ENCODE data around the gene OTUD5. TPM values are rescaled to one million over a fixed set of nuclear protein-coding genes. Genes with fewer than 3 reads are reported as not detected.

The OTUD5 gene
- total and polyA plus RNA-seq, 2 donors (not counting 1 experiment from before 2014, with no cell fraction given), result 33.0 to 46.6 TPM

GRCh38 chrX:48948589-48948988 lies 8.8 kb downstream of the OTUD5 start:
- H4K20me1 ChIP-seq (ENCODE audit: control insufficient read depth, extremely low read depth, insufficient read depth, low read length), result no peaks in the 10 kb centered on the region
- H3K36me3 ChIP-seq (ENCODE audit: control insufficient read depth, insufficient read depth, low read length), result no peaks in the 10 kb centered on the region
- TF ChIP-seq CTCF (conservative IDR thresholded peaks at IDR 0.05 in 1 of 2, IDR thresholded peaks at IDR 0.05 in 1 of 2; ENCODE audit: low read depth in 1 of 2, low read length in 2 of 2) (no peak), EZH2 (IDR thresholded peaks at IDR 0.05; ENCODE audit: low read length, missing control alignments) (no peak)
- H3K4me2 ChIP-seq (ENCODE audit: extremely low read depth, insufficient read depth, low read length), result no peak overlapping the region
- H3K27me3 ChIP-seq (ENCODE audit: control insufficient read depth, insufficient read depth, low read length), result no peaks in the 10 kb centered on the region
- no peak for DNase-seq (ENCODE audit: low read depth in 2 of 2)
- no peak overlapping the region for H3K4me3 ChIP-seq (replicated peaks in 1 of 4; ENCODE audit: control extremely low read depth in 1 of 4, insufficient read depth in 1 of 4, low read depth in 3 of 4, low read length in 4 of 4)
- no peak overlapping the region for H3K9ac ChIP-seq (ENCODE audit: insufficient read depth, low read length)
- no peak overlapping the region for H2AFZ ChIP-seq (ENCODE audit: low read length)
- H3K9me3 ChIP-seq (ENCODE audit: control insufficient read depth, insufficient read depth, low read depth, low read length), result no peaks in the 10 kb centered on the region
- H3K27ac ChIP-seq (ENCODE audit: insufficient read depth, low read length), result no peak overlapping the region
- peaks cover 22% of the 10 kb centered on the region for H3K79me2 ChIP-seq (ENCODE audit: control insufficient read depth, insufficient read depth, low read length)
- H3K4me1 ChIP-seq (ENCODE audit: control insufficient read depth, extremely low read depth, insufficient read depth, low read length), result no peaks in the 10 kb centered on the region

- DNase-seq (ENCODE audit: low read depth in 2 of 2), result peak; percentile 29 to 50
- H3K27me3 ChIP-seq (ENCODE audit: control insufficient read depth, insufficient read depth, low read length), result no peaks in the 10 kb centered on the region
- H3K4me1 ChIP-seq (ENCODE audit: control insufficient read depth, extremely low read depth, insufficient read depth, low read length), result no peaks in the 10 kb centered on the region
- no peaks in the 10 kb centered on the region for H3K36me3 ChIP-seq (ENCODE audit: control insufficient read depth, insufficient read depth, low read length)
- H3K9ac ChIP-seq (ENCODE audit: insufficient read depth, low read length), result no peak overlapping the region
- H3K9me3 ChIP-seq (ENCODE audit: control insufficient read depth, insufficient read depth, low read depth, low read length), result no peaks in the 10 kb centered on the region
- H3K79me2 ChIP-seq (ENCODE audit: control insufficient read depth, insufficient read depth, low read length), result peaks cover 8% of the 10 kb centered on the region
- H4K20me1 ChIP-seq (ENCODE audit: control insufficient read depth, extremely low read depth, insufficient read depth, low read length), result no peaks in the 10 kb centered on the region
- no peak overlapping the region for H2AFZ ChIP-seq (ENCODE audit: low read length)
- H3K4me3 ChIP-seq (replicated peaks in 1 of 4; ENCODE audit: control extremely low read depth in 1 of 4, insufficient read depth in 1 of 4, low read depth in 3 of 4, low read length in 4 of 4), result no peak overlapping the region
- H3K4me2 ChIP-seq (ENCODE audit: extremely low read depth, insufficient read depth, low read length), result no peak overlapping the region
- H3K27ac ChIP-seq (ENCODE audit: insufficient read depth, low read length), result no peak overlapping the region
- TF ChIP-seq CTCF (conservative IDR thresholded peaks at IDR 0.05 in 1 of 2, IDR thresholded peaks at IDR 0.05 in 1 of 2; ENCODE audit: low read depth in 1 of 2, low read length in 2 of 2) (peak; percentile 54 to 78), EZH2 (IDR thresholded peaks at IDR 0.05; ENCODE audit: low read length, missing control alignments) (no peak)
Observed at GRCh38 chrX:48945517-48946348, 11.7 kb downstream of the OTUD5 start.

- no peaks in the 10 kb centered on the region for H3K4me1 ChIP-seq (ENCODE audit: control insufficient read depth, extremely low read depth, insufficient read depth, low read length)
- no peak overlapping the region for H2AFZ ChIP-seq (ENCODE audit: low read length)
- no peak overlapping the region for H3K27ac ChIP-seq (ENCODE audit: insufficient read depth, low read length)
- H3K4me3 ChIP-seq (replicated peaks in 1 of 4; ENCODE audit: control extremely low read depth in 1 of 4, insufficient read depth in 1 of 4, low read depth in 3 of 4, low read length in 4 of 4), result no peak overlapping the region
- no peaks in the 10 kb centered on the region for H3K27me3 ChIP-seq (ENCODE audit: control insufficient read depth, insufficient read depth, low read length)
- no peaks in the 10 kb centered on the region for H4K20me1 ChIP-seq (ENCODE audit: control insufficient read depth, extremely low read depth, insufficient read depth, low read length)
- no peak overlapping the region for H3K4me2 ChIP-seq (ENCODE audit: extremely low read depth, insufficient read depth, low read length)
- H3K36me3 ChIP-seq (ENCODE audit: control insufficient read depth, insufficient read depth, low read length), result no peaks in the 10 kb centered on the region
- TF ChIP-seq CTCF (conservative IDR thresholded peaks at IDR 0.05 in 1 of 2, IDR thresholded peaks at IDR 0.05 in 1 of 2; ENCODE audit: low read depth in 1 of 2, low read length in 2 of 2), result no peak
- TF ChIP-seq EZH2 (IDR thresholded peaks at IDR 0.05; ENCODE audit: low read length, missing control alignments), result no peak
- no peak overlapping the region for H3K9ac ChIP-seq (ENCODE audit: insufficient read depth, low read length)
- peaks cover 13% of the 10 kb centered on the region for H3K79me2 ChIP-seq (ENCODE audit: control insufficient read depth, insufficient read depth, low read length)
- H3K9me3 ChIP-seq (ENCODE audit: control insufficient read depth, insufficient read depth, low read depth, low read length), result no peaks in the 10 kb centered on the region
- no peak for DNase-seq (ENCODE audit: low read depth in 2 of 2)
Observed at GRCh38 chrX:48942895-48943294, 14.5 kb downstream of the OTUD5 start.
